ENCODE measurements around the gene NFKBIL1. TPM values are rescaled to one million over a fixed set of nuclear protein-coding genes. Genes with fewer than 3 reads are reported as not detected.

Gene NFKBIL1
- total RNA-seq, 2 experiments from 2014 or later: 11.3 to 13.0 TPM

- Mint-ChIP-seq H3K4me1 (ENCODE audit: low read depth) (peaks cover 47% of the 10 kb centered on the region), H3K9me3 (no peaks in the 10 kb centered on the region), H3K27me3 (no peaks in the 10 kb centered on the region), H3K27ac (peak overlapping the region; percentile 93), H3K4me3 (peak overlapping the region; percentile 96), H3K36me3 (ENCODE audit: low read depth) (peaks cover 79% of the 10 kb centered on the region)
- ChIA-PET POLR2A (interaction anchor here (0.9 to 35.7 kb wide), 11 partner anchors 5 to 86 kb away, joined by 3 to 1181 read pairs (median 4); partner anchors contain the start of genes ATP6V1G2, DDX39B, GPANK1 and LST1), CTCF (interaction anchor here (1.5 to 56.2 kb wide), 3 partner anchors 14 to 83 kb away, joined by 3 to 2542 read pairs (median 2542); partner anchors contain the start of genes ATP6V1G2, DDX39B, LST1 and LTA)
- TF ChIP-seq CTCF (IDR thresholded peaks at IDR 0.05): no peak
- no peak for ATAC-seq
- intact Hi-C loops (cut with micrococcal nuclease): no loop called here
- DNase-seq: no peak
Measured at GRCh38 chr6:31578184-31579118, 31.0 kb downstream of the NFKBIL1 start.

DNA sequence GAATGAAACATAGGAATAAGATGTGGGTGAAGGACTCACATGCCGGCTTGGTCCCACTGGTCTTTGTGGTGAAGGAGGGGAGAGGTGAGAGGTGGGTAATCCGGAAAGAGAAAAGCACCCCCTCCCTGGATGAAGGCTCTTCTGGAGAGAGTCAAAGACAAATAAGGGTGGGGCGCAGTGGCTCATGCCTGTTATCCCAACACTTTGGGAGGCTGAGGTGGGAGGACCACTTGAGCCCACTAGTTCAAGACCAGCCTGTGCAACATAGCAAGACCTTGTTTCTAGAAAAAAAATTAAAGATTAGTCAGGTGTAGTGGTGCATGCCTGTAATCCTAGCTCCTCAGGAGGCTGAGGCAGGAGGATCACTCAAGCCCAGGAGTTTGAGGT, 31.7 kb downstream of the NFKBIL1 start:
- H3K36me3 Mint-ChIP-seq (ENCODE audit: low read depth): peaks cover 74% of the 10 kb centered on the region
- no peak for TF ChIP-seq CTCF (IDR thresholded peaks at IDR 0.05)

GRCh38 chr6:31579546-31580437, 32.4 kb downstream of the NFKBIL1 start:
- no peaks in the 10 kb centered on the region for H3K27me3 Mint-ChIP-seq
- H3K9me3 Mint-ChIP-seq: no peaks in the 10 kb centered on the region
- ChIA-PET POLR2A (interaction anchor here (0.7 to 35.7 kb wide), 10 partner anchors 4 to 84 kb away, joined by 3 to 1181 read pairs (median 4); partner anchors contain the start of genes DDX39B, LST1, LTA and LTB), CTCF (interaction anchor here (1.0 to 56.2 kb wide), 9 partner anchors 12 to 251 kb away, joined by 3 to 2542 read pairs (median 4); partner anchors contain the start of genes AIF1, APOM, ATP6V1G2 and DDX39B)
- H3K4me3 Mint-ChIP-seq: peak overlapping the region; percentile 96
- peaks cover 70% of the 10 kb centered on the region for H3K36me3 Mint-ChIP-seq (ENCODE audit: low read depth)
- DNase-seq (peak; percentile 58), ATAC-seq (peak; percentile 12)
- peak overlapping the region; percentile 93 for H3K27ac Mint-ChIP-seq
- TF ChIP-seq CTCF (IDR thresholded peaks at IDR 0.05): no peak
- peaks cover 43% of the 10 kb centered on the region for H3K4me1 Mint-ChIP-seq (ENCODE audit: low read depth)
- intact Hi-C loops (cut with micrococcal nuclease): loop anchor here (5.0 kb wide), 1 partner anchor 32 kb away; the partner anchor contains the start of genes ATP6V1G2 and NFKBIL1

More for the DNA sequence above, 31.7 kb downstream of the NFKBIL1 start:
- ChIA-PET CTCF (interaction anchor here (38.9 to 56.2 kb wide), 2 partner anchors 13 to 18 kb away, joined by 2542 read pairs; partner anchors contain the start of genes ATP6V1G2, DDX39B, LST1 and LTA), POLR2A (interaction anchor here (1.3 to 35.7 kb wide), 5 partner anchors 5 to 38 kb away, joined by 3 to 1181 read pairs (median 97); partner anchors contain the start of genes DDX39B, LST1, LTA and LTB)
- DNase-seq: peak; percentile 49
- peak overlapping the region; percentile 96 for H3K4me3 Mint-ChIP-seq
- peak overlapping the region; percentile 93 for H3K27ac Mint-ChIP-seq
- H3K9me3 Mint-ChIP-seq: no peaks in the 10 kb centered on the region
- peaks cover 44% of the 10 kb centered on the region for H3K4me1 Mint-ChIP-seq (ENCODE audit: low read depth)
- intact Hi-C loops (cut with micrococcal nuclease): no loop called here
- H3K27me3 Mint-ChIP-seq: no peaks in the 10 kb centered on the region
- ATAC-seq: no peak

DNA sequence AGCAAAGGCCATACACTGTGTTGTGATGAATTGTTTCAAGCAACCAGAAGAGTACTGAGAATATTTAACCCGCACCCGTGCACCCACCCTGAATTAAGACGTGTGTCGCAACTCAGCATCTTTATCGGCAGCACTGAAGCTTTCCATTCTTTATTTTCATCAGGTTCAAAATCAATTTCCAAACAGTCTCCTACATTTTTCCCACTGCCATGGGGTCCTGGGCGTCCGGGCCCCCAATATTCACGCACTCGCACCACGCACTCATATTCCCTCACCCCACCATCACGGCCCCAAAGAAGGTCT, 33.0 kb downstream of the NFKBIL1 start:
- Mint-ChIP-seq H3K4me1 (ENCODE audit: low read depth) (peaks cover 42% of the 10 kb centered on the region), H3K27ac (peak overlapping the region; percentile 93), H3K4me3 (peak overlapping the region; percentile 96), H3K27me3 (no peaks in the 10 kb centered on the region), H3K9me3 (no peaks in the 10 kb centered on the region), H3K36me3 (ENCODE audit: low read depth) (peaks cover 66% of the 10 kb centered on the region)
- DNase-seq: no peak
- ChIA-PET CTCF (interaction anchor here (1.0 to 56.2 kb wide), 9 partner anchors 12 to 250 kb away, joined by 3 to 2542 read pairs (median 4); partner anchors contain the start of genes AIF1, APOM, ATP6V1G2 and DDX39B), POLR2A (interaction anchor here (0.7 to 35.7 kb wide), 11 partner anchors 4 to 811 kb away, joined by 3 to 1181 read pairs (median 4); partner anchors contain the start of genes DDX39B, LST1, LTA and LTB)
- no peak for TF ChIP-seq CTCF (IDR thresholded peaks at IDR 0.05)
- ATAC-seq: peak; percentile 5
- intact Hi-C loops (cut with micrococcal nuclease): loop anchor here (5.0 kb wide), 1 partner anchor 33 kb away; the partner anchor contains the start of genes ATP6V1G2 and NFKBIL1

Data from activated CD8-positive, alpha-beta T cell treated with anti-CD3 and anti-CD28 coated beads for 36 hours (primary cell).